ENCODE data around the gene C19orf73. TPM values are rescaled to one million over a fixed set of nuclear protein-coding genes. Genes with fewer than 3 reads are reported as not detected.

C19orf73 gene
- total and polyA plus RNA-seq, 9 of the 15 experiments (the other 6 are each of a cell fraction or from before 2014, with no cell fraction given) = 0.08 to 7.4 (median 1.4) TPM

DNA sequence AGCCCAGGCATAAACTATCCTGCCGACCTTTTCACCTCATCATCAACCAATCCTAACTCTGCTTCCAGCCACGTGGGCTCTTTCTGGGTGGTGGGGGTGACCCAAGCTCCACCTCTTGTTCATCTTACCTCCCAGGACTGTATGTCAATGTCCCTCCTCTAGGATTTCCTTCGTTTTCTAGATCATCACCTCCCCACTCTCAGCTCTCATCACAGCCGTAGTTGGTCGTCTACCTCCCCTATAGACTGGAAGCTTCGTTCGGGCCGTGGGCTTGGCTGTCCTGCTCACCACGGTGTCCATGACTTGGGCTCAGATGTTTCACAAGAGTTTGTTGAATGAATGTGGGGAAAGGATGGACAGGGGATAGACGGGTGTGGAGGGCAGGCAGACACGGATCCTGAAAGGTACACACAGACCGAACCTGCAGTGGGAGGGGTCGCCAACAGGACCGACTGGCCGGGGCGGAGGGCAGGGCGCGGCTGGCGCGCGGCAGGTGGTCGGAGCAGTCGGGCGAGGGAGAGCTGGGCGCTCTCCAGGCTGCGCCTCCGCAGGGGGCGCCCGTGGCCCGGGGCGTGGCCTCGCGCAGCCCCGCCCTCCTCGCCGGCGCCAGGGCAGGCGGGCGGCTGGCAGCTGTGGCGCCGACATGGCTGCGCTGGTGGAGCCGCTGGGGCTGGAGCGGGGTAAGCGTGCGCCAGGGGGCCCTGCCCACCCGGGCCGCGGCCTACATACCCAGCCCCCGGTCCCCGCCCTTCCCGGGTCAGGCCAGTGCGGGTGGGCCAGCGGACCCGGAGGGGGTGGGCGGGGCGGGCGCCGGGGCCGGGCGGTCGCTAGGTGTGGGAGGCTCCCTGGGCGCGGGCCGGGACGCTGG lies 4.9 kb downstream of the C19orf73 start, which contains the start of gene LIN7B (continued):
- no peak for TF ChIP-seq MEF2A (IDR thresholded peaks at IDR 0.05; ENCODE audit: control insufficient read depth, low read depth, low read length)
- TF ChIP-seq LEF1 (IDR thresholded peaks at IDR 0.05) = no peak
- TF ChIP-seq, protein P1, sequence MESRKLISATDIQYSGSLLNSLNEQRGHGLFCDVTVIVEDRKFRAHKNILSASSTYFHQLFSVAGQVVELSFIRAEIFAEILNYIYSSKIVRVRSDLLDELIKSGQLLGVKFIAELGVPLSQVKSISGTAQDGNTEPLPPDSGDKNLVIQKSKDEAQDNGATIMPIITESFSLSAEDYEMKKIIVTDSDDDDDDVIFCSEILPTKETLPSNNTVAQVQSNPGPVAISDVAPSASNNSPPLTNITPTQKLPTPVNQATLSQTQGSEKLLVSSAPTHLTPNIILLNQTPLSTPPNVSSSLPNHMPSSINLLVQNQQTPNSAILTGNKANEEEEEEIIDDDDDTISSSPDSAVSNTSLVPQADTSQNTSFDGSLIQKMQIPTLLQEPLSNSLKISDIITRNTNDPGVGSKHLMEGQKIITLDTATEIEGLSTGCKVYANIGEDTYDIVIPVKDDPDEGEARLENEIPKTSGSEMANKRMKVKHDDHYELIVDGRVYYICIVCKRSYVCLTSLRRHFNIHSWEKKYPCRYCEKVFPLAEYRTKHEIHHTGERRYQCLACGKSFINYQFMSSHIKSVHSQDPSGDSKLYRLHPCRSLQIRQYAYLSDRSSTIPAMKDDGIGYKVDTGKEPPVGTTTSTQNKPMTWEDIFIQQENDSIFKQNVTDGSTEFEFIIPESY (CRISPR knock-in tag; IDR thresholded peaks at IDR 0.05) = no peak
- no peak for TF ChIP-seq CBX1 (IDR thresholded peaks at IDR 0.05; ENCODE audit: low read depth)
- TF ChIP-seq YBX1 (IDR thresholded peaks at IDR 0.05) = no peak
- TF ChIP-seq, protein P2, sequence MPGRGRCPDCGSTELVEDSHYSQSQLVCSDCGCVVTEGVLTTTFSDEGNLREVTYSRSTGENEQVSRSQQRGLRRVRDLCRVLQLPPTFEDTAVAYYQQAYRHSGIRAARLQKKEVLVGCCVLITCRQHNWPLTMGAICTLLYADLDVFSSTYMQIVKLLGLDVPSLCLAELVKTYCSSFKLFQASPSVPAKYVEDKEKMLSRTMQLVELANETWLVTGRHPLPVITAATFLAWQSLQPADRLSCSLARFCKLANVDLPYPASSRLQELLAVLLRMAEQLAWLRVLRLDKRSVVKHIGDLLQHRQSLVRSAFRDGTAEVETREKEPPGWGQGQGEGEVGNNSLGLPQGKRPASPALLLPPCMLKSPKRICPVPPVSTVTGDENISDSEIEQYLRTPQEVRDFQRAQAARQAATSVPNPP (IDR thresholded peaks at IDR 0.05; ENCODE audit: borderline replicate concordance, insufficient read depth, insufficient read length) = no peak
- TF ChIP-seq CSDE1 (IDR thresholded peaks at IDR 0.05) = no peak
- TF ChIP-seq, protein P3, sequence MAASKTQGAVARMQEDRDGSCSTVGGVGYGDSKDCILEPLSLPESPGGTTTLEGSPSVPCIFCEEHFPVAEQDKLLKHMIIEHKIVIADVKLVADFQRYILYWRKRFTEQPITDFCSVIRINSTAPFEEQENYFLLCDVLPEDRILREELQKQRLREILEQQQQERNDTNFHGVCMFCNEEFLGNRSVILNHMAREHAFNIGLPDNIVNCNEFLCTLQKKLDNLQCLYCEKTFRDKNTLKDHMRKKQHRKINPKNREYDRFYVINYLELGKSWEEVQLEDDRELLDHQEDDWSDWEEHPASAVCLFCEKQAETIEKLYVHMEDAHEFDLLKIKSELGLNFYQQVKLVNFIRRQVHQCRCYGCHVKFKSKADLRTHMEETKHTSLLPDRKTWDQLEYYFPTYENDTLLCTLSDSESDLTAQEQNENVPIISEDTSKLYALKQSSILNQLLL (CRISPR knock-in tag; IDR thresholded peaks at IDR 0.05; ENCODE audit: borderline replicate concordance) = no peak
- TF ChIP-seq, protein P4, sequence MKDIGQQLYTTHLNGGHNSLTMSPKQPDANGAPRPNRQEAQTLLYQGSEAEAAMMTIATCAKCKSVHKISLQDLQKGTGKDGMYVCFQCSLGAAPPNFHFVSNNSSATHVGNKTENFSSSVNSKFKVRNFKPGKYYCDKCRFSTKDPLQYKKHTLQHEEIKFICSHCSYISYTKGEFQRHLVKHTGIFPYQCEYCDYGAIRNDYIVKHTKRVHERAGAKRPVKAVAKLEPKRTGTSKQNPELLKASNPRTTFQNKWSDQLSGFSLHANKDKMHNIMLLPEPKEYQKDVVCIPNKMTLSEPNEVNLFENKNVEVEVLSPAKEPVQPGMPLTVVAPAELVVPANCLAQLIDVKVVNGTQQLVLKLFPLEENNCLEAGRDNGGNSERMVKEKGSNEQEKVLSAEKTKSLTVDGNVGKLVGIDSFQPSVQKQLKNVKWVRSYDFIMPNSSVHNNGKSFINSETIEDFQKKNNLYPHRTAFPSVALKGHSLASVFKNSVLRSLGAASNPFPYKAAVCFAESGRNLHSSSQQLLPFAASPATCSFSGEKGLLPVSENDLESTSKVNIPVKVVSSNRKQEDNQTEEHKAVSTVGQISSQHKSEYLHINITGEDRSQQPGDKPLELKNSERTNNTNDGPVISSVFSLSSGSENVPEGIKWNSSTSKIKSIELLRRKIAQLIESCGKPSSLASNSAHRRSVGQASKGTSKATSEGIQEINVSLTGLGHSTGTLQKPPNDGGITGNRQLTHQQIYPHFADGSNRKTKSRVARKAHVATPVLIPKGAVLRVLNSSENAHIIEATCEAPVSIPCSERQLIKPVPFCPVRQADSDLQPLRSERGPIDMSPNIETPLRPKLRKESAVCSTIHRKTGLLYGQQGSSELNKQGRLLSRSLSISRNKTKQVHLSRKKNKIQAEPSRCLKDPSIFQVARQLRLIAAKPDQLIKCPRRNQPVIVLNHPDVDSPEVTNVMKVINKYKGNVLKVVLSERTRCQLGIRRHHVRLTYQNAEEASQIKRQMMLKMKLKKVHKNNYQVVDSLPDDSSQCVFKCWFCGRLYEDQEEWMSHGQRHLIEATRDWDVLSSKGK (CRISPR knock-in tag; IDR thresholded peaks at IDR 0.05) = no peak
- TF ChIP-seq, protein P5, sequence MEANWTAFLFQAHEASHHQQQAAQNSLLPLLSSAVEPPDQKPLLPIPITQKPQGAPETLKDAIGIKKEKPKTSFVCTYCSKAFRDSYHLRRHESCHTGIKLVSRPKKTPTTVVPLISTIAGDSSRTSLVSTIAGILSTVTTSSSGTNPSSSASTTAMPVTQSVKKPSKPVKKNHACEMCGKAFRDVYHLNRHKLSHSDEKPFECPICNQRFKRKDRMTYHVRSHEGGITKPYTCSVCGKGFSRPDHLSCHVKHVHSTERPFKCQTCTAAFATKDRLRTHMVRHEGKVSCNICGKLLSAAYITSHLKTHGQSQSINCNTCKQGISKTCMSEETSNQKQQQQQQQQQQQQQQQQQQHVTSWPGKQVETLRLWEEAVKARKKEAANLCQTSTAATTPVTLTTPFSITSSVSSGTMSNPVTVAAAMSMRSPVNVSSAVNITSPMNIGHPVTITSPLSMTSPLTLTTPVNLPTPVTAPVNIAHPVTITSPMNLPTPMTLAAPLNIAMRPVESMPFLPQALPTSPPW (CRISPR knock-in tag; IDR thresholded peaks at IDR 0.05) = peak; percentile 53
- peak; percentile 35; the same call in 1 of the 2 replicates for TF ChIP-seq ZNF316 (IDR thresholded peaks at IDR 0.05)
- TF ChIP-seq, protein P6, sequence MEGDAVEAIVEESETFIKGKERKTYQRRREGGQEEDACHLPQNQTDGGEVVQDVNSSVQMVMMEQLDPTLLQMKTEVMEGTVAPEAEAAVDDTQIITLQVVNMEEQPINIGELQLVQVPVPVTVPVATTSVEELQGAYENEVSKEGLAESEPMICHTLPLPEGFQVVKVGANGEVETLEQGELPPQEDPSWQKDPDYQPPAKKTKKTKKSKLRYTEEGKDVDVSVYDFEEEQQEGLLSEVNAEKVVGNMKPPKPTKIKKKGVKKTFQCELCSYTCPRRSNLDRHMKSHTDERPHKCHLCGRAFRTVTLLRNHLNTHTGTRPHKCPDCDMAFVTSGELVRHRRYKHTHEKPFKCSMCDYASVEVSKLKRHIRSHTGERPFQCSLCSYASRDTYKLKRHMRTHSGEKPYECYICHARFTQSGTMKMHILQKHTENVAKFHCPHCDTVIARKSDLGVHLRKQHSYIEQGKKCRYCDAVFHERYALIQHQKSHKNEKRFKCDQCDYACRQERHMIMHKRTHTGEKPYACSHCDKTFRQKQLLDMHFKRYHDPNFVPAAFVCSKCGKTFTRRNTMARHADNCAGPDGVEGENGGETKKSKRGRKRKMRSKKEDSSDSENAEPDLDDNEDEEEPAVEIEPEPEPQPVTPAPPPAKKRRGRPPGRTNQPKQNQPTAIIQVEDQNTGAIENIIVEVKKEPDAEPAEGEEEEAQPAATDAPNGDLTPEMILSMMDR (IDR thresholded peaks at IDR 0.05 in 2 of 3, conservative IDR thresholded peaks at IDR 0.05 in 1 of 3; ENCODE audit: insufficient read depth in 2 of 3, low read depth in 1 of 3, low read length in 3 of 3) = peak; percentile 60 to 68 (median 66); a peak in 5 of 6 replicates
- TF ChIP-seq ETV1 (tag; conservative IDR thresholded peaks at IDR 0.05; ENCODE audit: low read depth) = no peak
- peak; percentile 74 for TF ChIP-seq POLR2G (IDR thresholded peaks at IDR 0.05; ENCODE audit: low read depth, low read length)
- no peak for TF ChIP-seq SMARCE1 (IDR thresholded peaks at IDR 0.05)

Measured in K562 (cell line).